HT1080 (cell line): Measurements from ENCODE around the gene TRMT10B. TPM values are rescaled to one million over a fixed set of nuclear protein-coding genes. Genes with fewer than 3 reads are reported as not detected.
"Not testable (repeated sequence)": the region's sequence is repeated elsewhere in the genome, so short reads cannot be mapped to it uniquely, and the experiment has no call there.

Source experiments
- DNase-seq: peaks from one replicate; pipeline ENCODE4 v3.0.0-alpha.2; 2015; ENCODE audit warnings: low read depth
- total RNA-seq: library from RNA; depleted of rRNA; stranded (reverse); fragments of >200 nt; shearing (Covaris generic); gene quantifications from 2 replicates; pipeline ENCODE4 v1.2.3, GENCODE V29; 2014; rRNA removed

The TRMT10B gene
- total RNA-seq, 1 experiment from 2014 or later: 3.0 TPM

DNA sequence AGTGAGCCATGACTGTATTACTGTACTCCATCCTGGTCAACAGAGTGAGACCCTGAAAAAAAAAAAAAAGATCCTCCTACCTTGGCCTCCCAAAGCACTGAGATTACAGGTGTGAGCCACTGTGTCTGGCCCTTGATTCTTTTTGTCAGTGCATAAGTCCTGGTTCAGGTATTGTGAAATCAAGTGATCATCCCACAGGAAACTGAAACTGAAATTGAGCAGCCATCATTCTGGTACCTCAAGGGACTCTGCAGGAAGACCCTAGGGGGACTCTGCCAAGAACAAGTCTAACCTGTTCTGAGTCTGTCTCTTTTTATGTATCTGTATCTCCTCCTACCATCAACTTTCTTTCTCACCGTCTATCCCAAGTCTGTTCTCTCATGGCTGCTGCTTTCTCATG is 45.1 kb downstream of the TRMT10B start:
- DNase-seq: no peak

- peak; percentile 79 for DNase-seq
Measured at GRCh38 chr9:37800631-37801286, 47.2 kb downstream of the TRMT10B start, which contains the start of gene DCAF10. TSS of gene DCAF10 (plus strand) at chr9:37800797. CDS start at chr9:37800867, 70 bp downstream.

DNA sequence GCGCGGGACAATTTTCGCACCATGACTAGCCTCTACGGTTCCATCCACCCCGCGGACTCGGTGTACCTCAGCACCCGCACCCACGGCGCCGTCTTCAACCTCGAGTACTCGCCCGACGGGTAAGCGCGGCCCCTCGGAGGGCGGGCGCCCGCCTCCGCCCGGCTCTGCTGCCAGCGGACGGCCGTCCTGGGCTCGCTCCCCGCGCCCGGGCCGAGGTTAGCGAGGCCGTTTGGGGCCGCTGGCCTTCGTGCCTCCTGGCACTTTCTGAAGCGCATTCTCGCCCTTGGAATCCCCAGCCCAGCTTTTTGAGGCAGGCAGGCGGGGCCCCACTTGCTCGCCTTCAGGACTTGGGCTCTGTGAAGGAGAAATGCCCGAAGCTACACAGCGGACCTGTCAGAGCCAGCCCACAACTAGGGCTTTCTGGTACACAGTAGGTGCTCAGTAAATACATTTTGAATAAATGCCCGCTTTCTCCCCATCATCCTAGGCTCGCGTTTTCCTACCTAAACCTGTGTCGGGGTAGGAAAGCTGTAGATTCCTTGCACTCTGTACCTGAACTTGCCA is 47.8 kb downstream of the TRMT10B start:
- peak; percentile 13 for DNase-seq

DNA sequence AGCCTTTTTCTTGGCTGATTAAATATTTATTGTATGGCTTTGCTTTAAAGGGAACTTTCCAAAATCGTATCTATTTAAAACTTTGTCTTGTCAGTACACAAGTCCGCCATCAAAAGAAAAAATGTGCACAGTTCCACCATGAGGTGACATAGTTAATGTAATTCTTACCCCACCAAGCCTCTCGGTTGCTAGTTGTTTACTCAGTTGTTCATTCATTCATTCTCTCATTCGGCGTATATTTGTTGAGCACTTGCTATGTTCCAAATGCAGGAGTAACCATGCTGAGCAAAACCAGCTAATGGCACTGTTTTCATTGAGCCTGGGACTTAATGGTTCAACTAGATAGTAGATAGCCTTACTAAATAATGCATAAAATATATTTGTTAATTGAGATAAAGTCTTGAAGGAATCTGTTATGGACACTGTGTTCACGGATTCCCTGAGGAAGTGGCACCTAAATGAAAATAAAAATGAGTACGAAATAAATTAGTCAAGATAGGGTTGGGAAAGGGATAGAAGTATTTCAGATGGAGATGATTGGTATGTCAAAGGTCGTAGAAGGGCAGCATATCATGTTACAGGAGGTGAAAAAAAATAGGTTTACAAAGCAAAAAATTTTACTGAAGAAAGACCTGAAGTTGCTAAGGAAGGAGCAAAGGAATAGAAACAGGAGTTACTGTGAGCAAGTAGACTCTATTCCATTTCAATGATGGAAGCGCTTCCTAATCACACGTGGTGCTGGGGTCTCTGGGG is 48.5 kb downstream of the TRMT10B start:
- DNase-seq: no peak

- no peak for DNase-seq
Measured at GRCh38 chr9:37806271-37806670, 52.7 kb downstream of the TRMT10B start.

DNA sequence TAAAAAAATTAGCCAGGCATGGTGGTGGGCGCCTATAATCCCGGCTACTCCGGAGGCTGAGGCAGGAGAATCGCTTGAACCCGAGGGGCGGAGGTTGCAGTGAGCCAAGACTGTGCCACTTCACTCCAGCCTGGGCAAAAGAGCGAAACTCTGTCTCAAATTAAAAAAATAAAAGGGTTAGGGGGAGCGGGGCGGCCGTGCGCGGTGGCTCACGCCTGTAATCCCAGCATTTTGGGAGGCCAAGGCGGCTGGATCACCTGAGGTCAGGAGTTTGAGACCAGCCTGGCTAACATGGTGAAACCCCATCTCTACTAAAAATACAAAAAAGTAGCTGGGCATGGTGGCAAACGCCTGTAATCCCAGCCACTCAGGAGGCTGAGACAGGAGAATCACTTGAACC is 56.1 kb downstream of the TRMT10B start:
- DNase-seq: not testable (repeated sequence)

DNA sequence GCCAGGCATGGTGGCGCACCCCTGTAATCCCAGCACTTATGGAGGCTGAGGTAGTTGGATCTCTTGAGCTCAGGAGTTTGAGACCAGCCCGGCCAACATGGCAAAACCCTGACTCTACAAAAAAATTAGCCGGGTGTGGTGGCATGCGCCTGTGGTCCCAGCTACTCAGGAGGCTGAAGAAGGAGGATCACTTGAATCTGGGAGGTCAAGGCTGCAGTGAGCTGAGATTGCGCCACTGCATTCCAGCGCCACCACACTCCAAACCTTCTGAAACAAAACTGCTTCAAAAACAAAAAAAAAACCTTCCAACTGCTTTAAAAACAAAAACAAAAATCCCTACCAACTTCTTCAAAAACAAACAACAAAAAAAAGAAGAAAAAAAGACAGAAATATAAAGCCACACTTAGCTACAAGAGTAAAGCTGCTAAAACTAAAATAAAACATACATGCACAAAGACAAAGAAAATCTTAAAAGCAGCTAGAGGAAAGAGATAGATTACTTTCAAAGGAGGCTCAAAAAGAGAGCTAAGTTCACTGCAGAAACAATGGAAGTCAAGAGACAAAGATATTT is 58.4 kb downstream of the TRMT10B start:
- no peak for DNase-seq

DNA sequence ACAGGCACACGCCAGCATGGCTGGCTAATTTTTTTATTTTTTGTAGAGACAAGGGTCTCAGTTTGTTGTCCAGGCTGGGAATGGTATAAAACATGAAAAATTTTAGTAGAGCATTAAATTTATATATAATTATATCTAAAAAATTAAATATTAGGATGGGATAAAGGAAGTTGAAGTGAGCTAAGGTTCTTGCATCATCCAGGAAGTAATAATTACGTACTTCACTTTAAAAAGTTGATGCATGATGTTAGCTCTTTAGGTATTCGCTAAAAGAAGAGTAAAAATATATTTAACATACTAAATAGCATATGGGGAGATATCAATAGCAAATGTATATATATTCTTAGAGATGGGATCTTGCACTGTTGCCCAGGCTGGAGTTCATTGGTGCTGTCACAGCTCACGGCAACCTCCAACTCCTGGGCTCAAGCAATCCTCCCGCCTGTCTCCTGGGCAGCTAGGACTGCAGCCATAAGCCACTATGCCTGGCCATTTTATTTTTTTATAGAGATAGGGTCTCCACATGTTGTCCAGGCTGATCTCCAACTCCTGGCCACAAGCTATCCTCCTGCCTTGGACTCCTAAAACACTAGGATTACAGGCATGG is 59.3 kb downstream of the TRMT10B start:
- DNase-seq: no peak

- no peak for DNase-seq
Measured at GRCh38 chr9:37818849-37819248, 65.2 kb downstream of the TRMT10B start.

- DNase-seq: no peak
Measured at GRCh38 chr9:37820142-37820541, 66.5 kb downstream of the TRMT10B start.

- DNase-seq: not testable (repeated sequence)
Measured at GRCh38 chr9:37825174-37825573, 71.6 kb downstream of the TRMT10B start.

DNA sequence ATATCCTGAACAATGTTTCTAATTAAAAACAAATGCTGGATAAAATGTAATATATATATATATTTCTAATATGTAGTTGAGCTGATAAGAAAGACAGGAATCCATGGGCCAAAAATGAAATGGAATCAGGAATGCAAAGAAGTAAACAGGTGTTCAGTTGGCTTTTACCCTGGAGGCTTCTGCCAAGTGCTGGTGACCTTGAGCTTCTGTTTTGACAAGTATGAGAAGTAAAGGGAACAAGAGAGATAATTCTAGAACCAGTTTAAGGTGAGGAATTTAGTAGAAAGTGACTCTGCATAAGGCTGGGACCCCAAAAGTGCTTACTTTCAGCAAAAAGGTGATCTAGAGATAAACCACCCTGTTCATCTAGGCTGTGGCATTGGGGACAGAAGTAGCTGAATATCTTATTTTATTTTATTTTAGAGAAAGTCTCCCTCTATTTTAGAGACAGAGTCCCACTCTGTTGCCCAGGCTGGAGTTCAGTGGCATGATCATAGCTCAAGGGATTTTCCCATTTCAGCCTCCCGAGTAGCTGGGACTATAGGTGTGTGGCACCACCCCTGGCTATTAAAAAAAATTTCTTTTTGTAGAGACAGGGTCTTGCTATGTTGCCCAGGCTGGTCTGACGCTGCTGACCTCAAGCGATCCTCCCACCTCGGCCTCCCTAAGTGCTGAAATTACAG is 74.0 kb downstream of the TRMT10B start:
- no peak for DNase-seq

Other genes starting within 250 kb of the TRMT10B start
- gene FBXO10, start 177.4 kb upstream of the TRMT10B start, total RNA-seq: 2.9 and 5.9 TPM in 2 replicates
- gene TOMM5, start 161.2 kb upstream of the TRMT10B start, total RNA-seq: 371 and 411 TPM in 2 replicates
- gene FRMPD1, start 102.9 kb upstream of the TRMT10B start, total RNA-seq: not detected in 2 replicates
- gene EXOSC3, start 31.3 kb downstream of the TRMT10B start, total RNA-seq: 146 and 181 TPM in 2 replicates
- gene DCAF10, start 47.0 kb downstream of the TRMT10B start, total RNA-seq: 5.2 and 10.8 TPM in 2 replicates
- gene SLC25A51, start 150.3 kb downstream of the TRMT10B start, total RNA-seq: 34.3 and 39.8 TPM in 2 replicates